IMR-90 (cell line): ENCODE results near the gene LRRC7. TPM values are rescaled to one million over a fixed set of nuclear protein-coding genes. Genes with fewer than 3 reads are reported as not detected.

Experiments used
- ATAC-seq: fragments of 200-7000 bp; cut with Tn5 transposase; 2 replicates; pipeline ENCODE4 v1.9.1; 2020; ENCODE audit warnings: low read depth, mild to moderate bottlenecking, moderate library complexity
- BruUV-seq: library from RNA; stranded (reverse); fragments of 400-500 nt; replicated peaks from 2 replicates; lab custom pipeline; 2021; lab: Mats Ljungman, UMichigan
- CTCF ChIA-PET: fragments of 300-600 bp; formaldehyde crosslinking; extraction: SDS; loops from one replicate; lab custom pipeline; 2021; ENCODE audit warnings: antibody characterized with exemption; lab: Yijun Ruan, JAX
- POLR2A ChIA-PET: fragments of 300-600 bp; sonication (Branson Sonifier 250); formaldehyde crosslinking; loops from one replicate; lab custom pipeline; 2022; ENCODE audit warnings: antibody characterized with exemption; ENCODE audit not compliant: unreplicated experiment; lab: Charles Lee
- DNase-seq: peaks from one replicate; pipeline ENCODE4 v3.0.0; 2013
- H2AFZ ChIP-seq: replicated peaks from 2 replicates; pipeline ENCODE3; 2013; ENCODE audit warnings: low read length, mild to moderate bottlenecking; ENCODE audit not compliant: poor library complexity
- H2AK5ac ChIP-seq: 2 replicates; pipeline ENCODE4 v1.6.1; 2013; ENCODE audit warnings: low read depth, low read length, inconsistent platforms
- H2AK9ac ChIP-seq: replicated peaks from 2 replicates; pipeline ENCODE3; 2013; ENCODE audit warnings: mild to moderate bottlenecking, low read depth, low read length, moderate library complexity; ENCODE audit not compliant: poor library complexity
- H2BK120ac ChIP-seq: 2 replicates; pipeline ENCODE4 v1.6.1; 2013; ENCODE audit warnings: low read depth, low read length, inconsistent platforms
- H2BK15ac ChIP-seq: 3 replicates; pipeline ENCODE4 v1.6.1; 2013; ENCODE audit warnings: low read depth, low read length, inconsistent platforms
- H2BK20ac ChIP-seq: 2 replicates; pipeline ENCODE4 v1.6.1; 2013; ENCODE audit warnings: low read depth, mild to moderate bottlenecking, inconsistent platforms, low read length, moderate library complexity
- H2BK5ac ChIP-seq: 2 replicates; pipeline ENCODE4 v1.6.1; 2013; ENCODE audit warnings: mild to moderate bottlenecking, low read depth, low read length, inconsistent platforms; ENCODE audit not compliant: poor library complexity, severe bottlenecking
- H3K14ac ChIP-seq: replicated peaks from 2 replicates; pipeline ENCODE4 v1.6.1; 2013; ENCODE audit warnings: low read depth, low read length, inconsistent platforms
- H3K18ac ChIP-seq: 2 replicates; pipeline ENCODE4 v1.6.1; 2013; ENCODE audit warnings: low read depth, low read length, control low read depth
- H3K23ac ChIP-seq: 2 replicates; pipeline ENCODE4 v1.6.1; 2013; ENCODE audit warnings: low read depth, low read length, inconsistent platforms
- H3K27ac ChIP-seq: 2 replicates; pipeline ENCODE4 v1.5.1; 2013; ENCODE audit warnings: mild to moderate bottlenecking, control low read depth, low read length; ENCODE audit not compliant: insufficient read depth
- H3K27me3 ChIP-seq: 2 replicates; pipeline ENCODE4 v1.6.1; 2013; ENCODE audit warnings: low read length; ENCODE audit not compliant: control insufficient read depth, insufficient read depth
- H3K36me3 ChIP-seq: 2 replicates; pipeline ENCODE4 v1.6.1; 2013; ENCODE audit warnings: low read length, mixed read lengths; ENCODE audit not compliant: control insufficient read depth, insufficient read depth
- H3K4ac ChIP-seq: 2 replicates; pipeline ENCODE4 v1.6.1; 2013; ENCODE audit warnings: low read depth, low read length, inconsistent platforms
- H3K4me1 ChIP-seq: 2 replicates; pipeline ENCODE4 v1.6.1; 2013; ENCODE audit warnings: low read length, mixed read lengths; ENCODE audit not compliant: control insufficient read depth, insufficient read depth
- H3K4me2 ChIP-seq: 2 replicates; pipeline ENCODE4 v1.6.1; 2013; ENCODE audit warnings: low read depth, mild to moderate bottlenecking, control low read depth, low read length, moderate library complexity
- H3K4me3 ChIP-seq: 2 replicates; pipeline ENCODE4 v1.5.1; 2013; ENCODE audit warnings: low read depth, mild to moderate bottlenecking, control low read depth, low read length, moderate library complexity; ENCODE audit not compliant: insufficient read depth
- H3K56ac ChIP-seq: 2 replicates; pipeline ENCODE4 v1.6.1; 2013; ENCODE audit warnings: low read length, inconsistent platforms; ENCODE audit not compliant: insufficient read depth; ENCODE audit errors: extremely low read depth
- H3K79me1 ChIP-seq, 2 experiments: 2 replicates each; pipeline ENCODE4 v1.6.1; 2013; ENCODE audit warnings: low read length in 2 of 2, inconsistent platforms in 1 of 2, low read depth in 1 of 2
- H3K9ac ChIP-seq: 2 replicates; pipeline ENCODE4 v1.6.1; 2013; ENCODE audit warnings: low read depth, low read length, control low read depth
- H3K9me1 ChIP-seq: 2 replicates; pipeline ENCODE4 v1.6.1; 2013; ENCODE audit warnings: low read length, inconsistent platforms; ENCODE audit not compliant: insufficient read depth
- H3K9me3 ChIP-seq: 2 replicates; pipeline ENCODE4 v1.6.1; 2013; ENCODE audit warnings: low read length; ENCODE audit not compliant: control insufficient read depth, insufficient read depth
- H4K20me1 ChIP-seq: 2 replicates; pipeline ENCODE4 v1.6.1; 2013; ENCODE audit warnings: low read length, inconsistent platforms; ENCODE audit not compliant: insufficient read depth
- H4K5ac ChIP-seq: 2 replicates; pipeline ENCODE4 v1.6.1; 2013; ENCODE audit warnings: mild to moderate bottlenecking, low read depth, low read length, control low read depth
- H4K8ac ChIP-seq, 2 experiments: 2 replicates each; pipeline ENCODE4 v1.6.1; 2013; ENCODE audit warnings: low read depth in 2 of 2, low read length in 2 of 2, control low read depth in 1 of 2, inconsistent platforms in 1 of 2
- H4K91ac ChIP-seq: 2 replicates; pipeline ENCODE4 v1.6.1; 2013; ENCODE audit warnings: low read depth, low read length, inconsistent platforms; ENCODE audit not compliant: insufficient read depth
- BHLHE40 ChIP-seq: fragments of 150-350 bp; IDR thresholded peaks from 2 replicates; pipeline ENCODE4 v1.6.1; 2016; ENCODE audit warnings: mild to moderate bottlenecking, low read depth, low read length
- CEBPB ChIP-seq: IDR thresholded peaks from 2 replicates; pipeline ENCODE4 v1.6.1; 2012; ENCODE audit warnings: low read depth, low read length, improper control_type of control experiment
- CHD1 ChIP-seq: IDR thresholded peaks from 2 replicates; pipeline ENCODE4 v1.6.1; 2012; ENCODE audit warnings: low read depth, low read length, improper control_type of control experiment
- ELK1 ChIP-seq: fragments of 150-350 bp; IDR thresholded peaks from 2 replicates; pipeline ENCODE4 v1.6.1; 2016; ENCODE audit warnings: low read depth, mild to moderate bottlenecking, low read length, moderate library complexity, borderline replicate concordance
- MAFK ChIP-seq: IDR thresholded peaks from 2 replicates; pipeline ENCODE4 v1.6.1; 2012; ENCODE audit warnings: low read depth, low read length, improper control_type of control experiment
- MXI1 ChIP-seq: IDR thresholded peaks from 2 replicates; pipeline ENCODE4 v1.6.1; 2012; ENCODE audit warnings: low read depth, mild to moderate bottlenecking, low read length, moderate library complexity, borderline replicate concordance
- POLR2A ChIP-seq: IDR thresholded peaks from 2 replicates; pipeline ENCODE4 v1.6.1; 2012; ENCODE audit warnings: mild to moderate bottlenecking, low read depth, low read length
- RAD21 ChIP-seq: IDR thresholded peaks from 2 replicates; pipeline ENCODE4 v1.6.1; 2012; ENCODE audit warnings: low read length, improper control_type of control experiment
- RFX5 ChIP-seq: IDR thresholded peaks from 2 replicates; pipeline ENCODE4 v1.8.0; 2012; ENCODE audit warnings: low read depth, mild to moderate bottlenecking, low read length, moderate library complexity
- SMC3 ChIP-seq: fragments of 150-350 bp; IDR thresholded peaks from 2 replicates; pipeline ENCODE4 v1.6.1; 2016; ENCODE audit warnings: low read depth, mild to moderate bottlenecking, antibody characterized with exemption, low read length, moderate library complexity
- USF2 ChIP-seq: fragments of 150-350 bp; IDR thresholded peaks from 2 replicates; pipeline ENCODE4 v1.6.1; 2017; ENCODE audit warnings: mild to moderate bottlenecking, antibody characterized with exemption, low read length, low read depth
- WGBS, 2 experiments: methylation state at CpG; one replicate each; pipeline versions ENCODE4 v1.1.5 to v1.1.7; 2013; ENCODE audit warnings: missing lambda C conversion rate in 2 of 2; ENCODE audit not compliant: insufficient read length in 1 of 2; ENCODE audit errors: extremely low coverage in 2 of 2; 5-methylcytosine and 5-hydroxymethylcytosine counted together
- dilution Hi-C: fragments of 300-500 bp; cut with HindIII; formaldehyde crosslinking; loops from one replicate; pipeline ENCODE4 v1.14.3; 2018; ENCODE audit warnings: low sequenced_read_pairs; ENCODE audit not compliant: unreplicated experiment
- in situ Hi-C: fragments of 300-500 bp; cut with MboI; formaldehyde crosslinking; loops from 3 replicates; pipeline ENCODE4 v1.14.3; 2019; ENCODE audit warnings: low sequenced_read_pairs, inconsistent platforms, mixed read lengths
- intact Hi-C: fragments of 100-400 bp; cut with micrococcal nuclease; formaldehyde crosslinking; loops from 2 replicates; pipeline ENCODE4 v1.10.0; 2022
- polyA plus RNA-seq, 3 experiments: library from polyadenylated mRNA; depleted of rRNA; stranded (reverse); fragments of >200 nt; gene quantifications; 2 replicates each; pipeline ENCODE4 v1.2.3, GENCODE V29; 2012; ENCODE audit warnings: low replicate concordance in 1 of 3
- total RNA-seq: library from RNA; depleted of rRNA; stranded (reverse); fragments of >200 nt; gene quantifications from 2 replicates; pipeline ENCODE4 v1.2.3, GENCODE V29; 2012

The LRRC7 gene
- total and polyA plus RNA-seq, 2 of the 4 experiments (the other 2 are of a cell fraction) = under 0.01 to 0.02 TPM

- H3K9me1 ChIP-seq = no peaks in the 10 kb centered on the region
- H2AK5ac ChIP-seq = no peak overlapping the region
- dilution Hi-C loops (no loop called here), in situ Hi-C loops (loop anchor here (25.0 kb wide), 1 partner anchor 104 kb away; no protein-coding TSS in a partner anchor), intact Hi-C loops (loop anchor here (10.0 kb wide), 1 partner anchor 191 kb away; the partner anchor contains the start of gene SRSF11)
- no peak overlapping the region for H3K14ac ChIP-seq
- H4K91ac ChIP-seq = no peak overlapping the region
- no peak overlapping the region for H3K18ac ChIP-seq
- DNase-seq = no peak
- no peak overlapping the region for H3K4me2 ChIP-seq
- CTCF ChIA-PET = no interaction called here
- no peaks in the 10 kb centered on the region for H3K4me1 ChIP-seq
- H2AK9ac ChIP-seq = no peak overlapping the region
- H4K5ac ChIP-seq = no peak overlapping the region
- TF ChIP-seq MXI1 = no peak
- no peak for TF ChIP-seq RAD21
- TF ChIP-seq SMC3 = no peak
- TF ChIP-seq RFX5 = no peak
- no peak for TF ChIP-seq BHLHE40
- TF ChIP-seq CEBPB = no peak
- no peak for TF ChIP-seq CHD1
- TF ChIP-seq ELK1 = no peak
- no peak for TF ChIP-seq USF2
- no peak for TF ChIP-seq POLR2A
- TF ChIP-seq MAFK = no peak
- no CpG with 5 or more reads among the region's 5 CpGs for WGBS, 2 experiments
- no peaks in the 10 kb centered on the region for H3K9me3 ChIP-seq
- no peaks in the 10 kb centered on the region for H3K79me1 ChIP-seq
- H2AFZ ChIP-seq = no peak overlapping the region
- no peak overlapping the region for H2BK5ac ChIP-seq
- H4K8ac ChIP-seq = no peak overlapping the region
- H3K4me3 ChIP-seq = no peak overlapping the region
- no peak for ATAC-seq
- no peak overlapping the region for H2BK20ac ChIP-seq
- no peak overlapping the region for H3K9ac ChIP-seq
- no peak overlapping the region for H3K4ac ChIP-seq
- H3K27ac ChIP-seq = no peak overlapping the region
- POLR2A ChIA-PET = no interaction called here
- H3K27me3 ChIP-seq = no peaks in the 10 kb centered on the region; the same call in 1 of the 2 replicates
- H2BK120ac ChIP-seq = no peak overlapping the region
- no peak overlapping the region for H3K23ac ChIP-seq
- H4K20me1 ChIP-seq = no peaks in the 10 kb centered on the region
- H2BK15ac ChIP-seq = no peak overlapping the region
- H3K36me3 ChIP-seq = no peaks in the 10 kb centered on the region
- BruUV-seq = no TSS peak
- no peak overlapping the region for H3K56ac ChIP-seq
Observed at GRCh38 chr1:70033266-70033873, 465.6 kb downstream of the LRRC7 start.
